Limb (tissue), 2 donors: ENCODE measurements around the gene BCL11B.
A peak's percentile ranks its signal among the peaks of the same experiment; 100 is the strongest.

Experiments
- DNase-seq, 2 donors: peaks; one replicate each; pipeline ENCODE4 v3.0.0-alpha.2; 2016; ENCODE audit errors: extremely low spot score in 2 of 2

Gene BCL11B

DNA sequence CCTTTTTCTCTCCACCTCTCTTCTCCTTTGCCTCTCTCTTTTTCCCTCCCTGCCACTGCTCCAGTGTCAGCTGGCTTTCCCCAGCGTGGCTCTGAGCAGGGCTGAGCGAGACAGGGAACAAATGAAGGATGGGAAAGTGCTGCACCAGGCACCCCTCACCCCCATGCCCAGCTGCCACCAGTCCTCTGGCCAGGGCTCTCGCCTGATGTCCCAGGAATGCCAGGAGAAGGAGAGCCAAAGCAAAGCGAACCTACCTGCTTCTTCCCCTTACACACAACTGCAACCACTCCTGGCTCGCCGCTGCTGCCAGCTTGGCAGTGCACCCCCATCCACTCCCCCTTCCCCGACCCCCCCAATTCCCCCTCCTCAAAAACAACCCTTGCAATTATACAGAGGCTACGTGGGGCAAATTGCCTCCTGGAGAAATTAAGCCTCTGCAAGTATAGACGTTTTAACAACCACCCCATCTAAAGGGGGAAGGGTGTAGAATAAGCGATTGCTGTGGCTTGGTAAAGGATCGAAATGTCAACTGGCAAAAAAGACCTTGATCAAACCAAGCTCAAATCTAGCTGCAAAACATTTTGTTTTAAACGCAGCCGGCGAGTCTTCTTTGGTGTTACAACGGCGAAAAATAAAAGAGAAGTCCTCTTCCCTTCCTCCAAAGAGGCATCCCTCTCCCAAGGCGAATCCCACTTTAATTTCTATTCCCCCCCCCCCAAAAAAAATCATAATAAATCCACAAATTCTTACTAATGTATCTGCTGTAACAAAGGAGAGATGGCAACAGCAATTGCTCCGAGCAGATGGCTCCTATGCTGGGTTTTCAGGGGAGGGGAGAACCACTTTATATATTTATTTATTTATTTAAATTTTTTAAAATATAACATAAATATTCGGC lies 2.9 kb downstream of the BCL11B start:
- DNase-seq: peak in 1 of 2 donors; percentile 56

DNA sequence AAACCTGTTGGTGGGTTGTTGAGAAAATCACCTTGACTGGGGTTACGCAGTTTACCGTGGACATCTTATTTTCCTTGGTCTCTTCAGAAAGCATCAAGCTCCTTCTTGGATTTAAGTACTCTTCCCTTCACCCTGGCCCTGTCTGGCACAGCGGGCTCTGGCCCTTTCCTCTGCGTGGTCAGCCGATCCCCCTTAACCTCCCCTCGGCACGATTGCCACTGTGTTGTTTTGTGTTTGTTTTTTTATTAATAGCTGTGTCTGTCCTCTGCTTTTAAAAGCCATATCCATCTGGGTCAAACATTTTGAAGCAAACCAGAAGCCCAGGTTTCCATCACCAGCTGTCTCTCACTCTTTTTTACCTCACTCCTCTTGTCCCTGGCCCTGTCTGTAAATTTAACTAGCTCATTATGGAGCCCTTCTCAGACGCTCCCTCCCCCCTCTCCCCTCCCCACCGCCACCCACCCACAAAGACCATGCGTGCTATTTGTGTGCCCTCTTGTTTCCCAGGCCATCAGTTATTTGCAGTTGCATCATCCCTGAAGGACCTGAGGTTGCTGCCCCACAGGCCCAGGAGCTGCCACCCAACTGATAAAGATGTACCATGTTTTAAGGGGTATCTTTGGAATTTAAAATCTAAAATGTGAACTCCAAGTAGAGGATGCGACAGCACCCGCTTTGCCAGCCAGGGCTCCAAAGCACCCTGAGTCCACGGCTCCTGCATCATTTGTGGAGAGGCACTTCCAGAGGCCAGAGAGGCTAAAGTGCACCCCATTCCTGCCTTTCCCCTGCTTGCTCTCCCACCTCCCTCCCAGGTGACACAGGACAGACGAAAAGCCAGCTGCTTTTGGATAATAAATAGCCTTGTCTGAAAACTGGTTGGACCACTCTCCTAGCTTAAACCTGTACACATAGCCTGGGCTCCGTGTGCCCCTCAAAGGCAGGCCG lies 3.9 kb downstream of the BCL11B start:
- DNase-seq: no peak

DNA sequence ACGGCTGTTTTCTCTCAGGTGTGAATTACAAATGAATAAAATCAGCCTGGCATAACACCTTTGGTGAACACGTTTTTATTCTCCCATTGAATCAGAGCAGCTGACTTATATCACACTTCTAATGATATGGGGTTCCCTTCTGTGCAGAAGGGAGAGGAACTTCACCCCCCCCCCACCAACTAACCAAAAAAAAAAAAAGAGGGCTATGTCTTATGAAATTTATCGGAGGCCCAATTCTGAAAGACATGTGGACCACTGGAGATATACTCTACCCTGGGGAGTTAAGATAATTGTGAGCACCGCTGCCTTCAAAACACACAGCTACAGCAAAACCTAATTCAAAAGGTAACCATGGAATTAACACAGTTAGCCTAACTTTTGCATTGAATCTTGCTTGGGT lies 4.6 kb downstream of the BCL11B start:
- no peak for DNase-seq

DNA sequence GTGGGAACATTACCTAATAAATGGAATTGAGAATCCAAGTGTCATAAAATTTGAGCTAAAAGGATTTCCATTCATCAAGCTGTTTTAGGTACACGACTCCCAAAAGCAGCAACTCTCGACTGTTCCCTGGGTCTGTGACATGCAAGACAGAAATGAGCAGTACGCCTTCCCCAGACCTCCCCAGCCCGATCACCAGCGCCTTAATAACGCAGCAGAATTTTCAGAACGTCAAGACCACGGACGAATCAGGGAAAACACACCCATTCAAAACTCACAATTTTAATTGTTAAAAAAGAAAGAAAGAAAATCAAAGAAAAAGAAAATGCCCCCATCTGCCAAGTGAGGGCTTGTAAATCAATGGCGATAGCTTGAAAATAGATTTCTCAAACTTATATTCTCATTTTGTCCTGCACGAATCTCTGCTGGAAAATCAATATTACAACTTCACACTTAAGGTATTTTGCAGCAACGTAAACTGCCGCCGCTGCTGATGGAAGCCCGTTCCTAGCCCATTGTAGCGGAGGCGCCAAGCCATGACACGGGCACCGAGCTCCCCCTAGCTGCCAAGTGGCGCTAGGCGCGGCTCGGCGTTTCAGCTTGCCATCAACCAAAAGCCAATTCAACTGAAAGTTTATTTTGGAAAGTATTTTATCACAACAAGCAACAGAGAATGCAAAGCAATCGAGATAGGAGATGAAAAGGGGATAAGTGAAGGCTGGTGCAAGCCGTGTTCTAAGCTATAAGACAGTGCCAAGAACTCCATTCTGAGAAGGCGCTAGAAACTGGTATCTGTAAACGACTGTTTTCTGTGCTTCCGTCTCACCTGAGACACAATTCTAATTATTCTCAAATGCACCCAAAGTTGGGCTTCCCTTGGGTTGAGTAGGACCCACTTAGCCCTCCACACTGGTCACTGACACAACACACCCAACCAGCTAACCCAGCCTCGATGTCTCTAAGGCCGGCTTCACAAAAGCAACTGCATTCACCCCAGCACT lies 5.5 kb downstream of the BCL11B start:
- peak; percentile 88 to 91 for DNase-seq

DNA sequence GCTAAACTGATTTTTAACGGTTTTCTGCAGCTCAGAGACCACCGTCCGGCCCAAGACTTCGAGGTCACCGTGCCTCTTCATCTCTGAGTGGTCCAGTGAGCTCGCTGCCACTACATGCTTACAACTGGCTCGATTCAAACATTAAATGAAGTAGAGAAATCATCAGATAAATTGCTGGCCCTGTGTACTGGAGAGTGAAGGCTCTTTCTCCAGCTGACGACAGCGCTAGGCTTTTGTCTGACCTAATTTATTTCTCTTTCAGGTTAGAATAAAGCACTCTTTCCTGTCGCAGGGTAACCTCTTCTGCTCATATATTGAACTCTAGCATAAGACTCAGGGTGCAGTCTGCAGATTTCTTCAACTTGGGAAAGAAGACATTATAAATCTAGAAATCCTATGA lies 6.4 kb downstream of the BCL11B start:
- no peak for DNase-seq

DNA sequence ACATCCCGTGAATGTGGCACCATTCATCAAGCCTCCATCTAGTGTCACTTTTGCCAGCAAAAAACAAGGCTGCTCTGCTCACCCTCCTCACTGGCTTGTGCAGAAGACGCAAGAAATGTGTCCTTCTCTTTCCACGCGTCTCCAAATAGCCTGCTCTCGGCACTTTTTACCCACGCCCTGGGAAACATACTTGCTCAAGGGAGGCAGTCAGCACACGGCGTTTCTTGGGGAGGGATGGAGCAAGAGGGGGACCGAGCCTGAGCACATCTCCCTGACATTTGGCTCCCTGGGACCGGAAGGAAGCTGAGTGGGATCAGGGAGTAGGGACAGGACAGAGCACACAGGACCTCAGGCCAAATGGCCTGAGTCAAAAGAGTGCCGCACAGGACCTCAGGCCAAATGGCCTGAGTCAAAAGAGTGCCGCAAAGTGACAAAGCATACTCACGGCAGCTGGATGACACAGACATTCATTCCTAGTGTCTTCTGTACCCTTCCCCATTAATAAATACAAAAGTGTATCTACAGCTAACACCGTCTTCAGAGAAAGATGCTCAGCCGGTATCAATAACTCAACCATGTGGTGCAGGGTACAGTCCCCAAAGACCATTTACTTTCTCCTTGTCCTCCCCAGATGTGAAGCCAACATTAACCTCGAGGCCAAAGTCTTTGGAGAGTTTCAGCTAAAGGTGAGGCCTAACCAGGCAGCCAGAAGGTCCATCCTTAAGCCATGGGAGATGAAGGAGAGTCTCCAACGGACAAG lies 7.1 kb downstream of the BCL11B start:
- DNase-seq: no peak

DNA sequence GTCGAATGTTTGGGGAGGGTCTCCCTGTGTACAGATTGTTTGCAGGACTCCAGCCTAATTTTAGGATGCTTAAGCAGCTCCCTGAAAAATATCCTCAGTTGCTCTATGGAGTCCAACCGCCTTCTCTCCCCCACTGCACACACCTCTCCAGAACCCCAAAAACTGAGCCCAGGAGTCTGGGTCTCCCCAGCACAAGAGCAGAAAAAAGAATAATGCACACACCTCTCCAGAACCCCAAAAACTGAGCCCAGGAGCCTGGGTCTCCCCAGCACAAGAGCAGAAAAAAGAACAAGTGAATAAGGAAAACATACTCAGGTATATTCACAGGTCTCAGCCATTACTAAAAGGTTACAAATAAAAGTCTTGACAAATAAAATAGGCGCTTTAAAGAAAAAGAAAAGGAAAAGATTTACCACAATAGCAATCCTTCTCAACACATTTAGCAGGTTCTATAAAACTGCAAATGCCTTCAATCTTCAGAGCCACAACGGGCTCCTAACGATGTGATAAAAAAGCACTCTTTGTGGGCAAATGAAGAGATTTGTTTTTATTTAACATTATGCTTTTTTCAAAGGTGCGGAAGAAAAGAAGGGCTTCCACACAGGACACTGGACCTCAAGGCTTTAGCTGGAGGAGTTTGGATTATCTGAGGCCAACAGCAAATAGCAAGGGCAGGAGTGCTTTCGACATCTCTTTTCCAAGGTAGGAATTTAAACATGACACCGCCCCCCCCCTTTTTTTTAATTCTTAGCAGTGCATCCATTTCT lies 8.2 kb downstream of the BCL11B start:
- no peak for DNase-seq

DNA sequence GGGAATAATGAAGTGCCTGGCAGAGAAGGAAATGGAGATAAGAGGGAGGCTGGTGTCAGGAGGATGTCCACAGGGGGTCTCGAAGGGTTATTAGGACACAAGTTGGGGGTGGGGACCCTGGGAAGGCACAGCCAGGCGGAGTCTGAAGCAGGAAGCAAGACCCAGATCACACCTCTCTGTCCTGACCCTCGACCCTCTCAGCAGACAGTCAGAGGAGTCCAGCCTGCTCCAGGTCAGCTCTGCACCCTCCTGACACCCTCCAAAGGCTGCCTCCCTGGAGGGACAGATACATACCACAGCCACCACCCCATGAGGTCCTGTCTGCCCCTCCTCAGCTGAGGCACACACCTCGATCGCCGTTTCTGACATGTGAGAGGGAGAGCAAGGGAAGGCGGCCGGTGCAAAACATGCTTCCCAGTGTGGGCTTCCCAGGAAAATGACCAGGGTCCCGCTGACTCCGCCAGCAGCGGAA lies 9.0 kb downstream of the BCL11B start:
- no peak for DNase-seq

DNA sequence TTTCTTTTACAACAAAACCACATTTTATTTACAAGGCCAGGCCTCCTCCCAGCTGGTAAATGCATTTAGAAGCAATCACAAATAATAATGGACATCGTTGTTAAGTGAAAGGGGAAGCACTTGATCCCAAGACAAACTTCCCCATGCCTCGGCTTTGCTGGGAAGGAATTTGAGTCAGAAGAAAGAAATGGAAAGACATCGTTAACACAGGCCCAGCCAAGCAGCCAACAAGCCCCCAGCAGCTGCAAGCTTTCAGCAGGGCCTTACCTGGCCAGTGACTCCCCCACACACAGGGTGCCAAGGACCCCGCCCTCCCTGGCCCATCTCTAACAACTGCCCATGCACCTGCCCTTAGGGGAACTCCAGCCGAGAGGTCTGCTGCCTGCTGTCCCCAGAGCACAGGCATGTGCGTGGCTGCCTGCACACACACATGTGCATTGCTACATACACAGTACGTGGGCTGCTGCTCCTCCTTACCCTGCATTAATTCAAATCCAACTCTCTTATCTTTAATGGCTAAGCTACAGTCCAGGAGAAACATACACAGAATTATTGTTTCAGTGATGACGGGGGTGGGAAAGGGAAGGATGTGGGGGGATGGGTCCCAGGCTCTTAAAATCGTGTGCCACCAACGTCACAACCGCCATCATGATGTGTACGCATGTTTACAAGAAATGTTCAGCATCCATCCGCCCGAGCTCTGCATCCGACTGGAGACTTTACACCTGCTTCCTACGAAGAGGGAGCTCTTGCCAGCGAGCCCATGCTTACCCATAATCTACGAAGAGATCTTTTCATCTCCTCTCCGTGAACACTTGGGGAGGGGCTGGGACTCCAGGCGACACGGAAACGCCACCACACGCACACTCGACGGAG lies 9.8 kb downstream of the BCL11B start:
- no peak for DNase-seq

DNA sequence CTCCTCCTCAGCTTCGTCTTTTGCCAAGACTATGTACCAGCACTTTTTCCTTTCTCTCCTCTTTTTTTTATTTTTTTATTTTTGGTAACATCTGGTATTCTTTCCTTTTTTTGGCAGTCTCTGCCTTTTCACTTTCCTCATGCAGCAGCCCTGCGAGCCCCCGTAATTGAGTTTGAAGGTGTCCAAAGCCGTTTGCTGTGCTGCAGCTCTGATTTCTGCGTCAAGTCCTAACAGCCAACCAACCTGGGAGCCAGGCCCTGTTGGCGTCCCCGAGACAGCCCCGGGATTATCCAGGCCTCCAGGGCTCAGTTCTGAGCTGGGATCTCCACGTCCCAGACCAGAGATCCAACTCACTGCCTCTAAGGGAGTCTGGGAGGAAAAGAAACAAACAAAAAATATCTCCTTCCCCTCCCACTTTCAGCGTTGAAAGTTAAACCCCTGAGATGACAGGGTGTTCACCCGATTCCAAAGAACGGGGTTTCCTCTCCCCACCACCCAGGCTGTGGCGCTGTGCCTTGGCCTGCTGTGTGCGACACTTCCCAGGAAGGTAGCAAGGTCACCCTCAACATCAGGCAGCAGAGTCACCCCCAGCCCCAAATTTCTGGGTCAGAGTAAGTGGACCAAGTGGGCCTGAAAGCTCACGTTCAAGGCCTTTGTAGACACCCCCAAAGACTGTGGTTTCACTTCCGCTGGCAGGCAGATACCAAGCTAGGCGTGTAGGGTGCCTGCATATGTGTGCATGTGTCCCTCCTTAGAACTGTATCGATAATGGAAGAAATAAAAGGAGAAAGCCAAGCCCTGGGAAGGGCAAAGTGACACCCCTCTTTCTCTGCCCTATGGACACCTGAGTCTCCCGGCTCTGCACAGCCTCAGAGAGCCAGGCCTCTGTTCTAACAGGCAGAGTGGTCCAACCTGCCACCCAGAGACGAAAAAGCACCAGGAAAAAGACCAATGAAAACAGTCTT lies 11.1 kb downstream of the BCL11B start:
- DNase-seq: peak in 1 of 2 donors; percentile 53

DNA sequence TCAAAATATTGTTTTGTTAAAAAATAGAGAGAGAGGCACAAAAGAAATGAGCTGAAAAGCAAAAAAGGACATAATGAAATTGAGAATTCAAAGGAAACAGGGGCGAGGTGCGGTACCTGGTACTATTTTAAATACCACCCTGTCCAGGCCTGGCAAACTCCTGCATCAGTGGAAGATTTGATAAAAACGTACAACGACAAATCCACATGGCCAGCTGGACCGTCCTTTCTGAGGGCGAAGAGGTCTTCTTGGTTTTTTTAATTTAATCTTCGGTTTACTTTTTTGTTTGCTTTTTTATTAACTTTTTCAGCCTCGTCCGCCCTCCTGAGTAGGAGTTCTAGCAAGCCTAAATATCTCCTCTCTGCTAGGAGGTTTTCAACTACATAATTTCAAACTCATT lies 11.9 kb downstream of the BCL11B start:
- DNase-seq: no peak

DNA sequence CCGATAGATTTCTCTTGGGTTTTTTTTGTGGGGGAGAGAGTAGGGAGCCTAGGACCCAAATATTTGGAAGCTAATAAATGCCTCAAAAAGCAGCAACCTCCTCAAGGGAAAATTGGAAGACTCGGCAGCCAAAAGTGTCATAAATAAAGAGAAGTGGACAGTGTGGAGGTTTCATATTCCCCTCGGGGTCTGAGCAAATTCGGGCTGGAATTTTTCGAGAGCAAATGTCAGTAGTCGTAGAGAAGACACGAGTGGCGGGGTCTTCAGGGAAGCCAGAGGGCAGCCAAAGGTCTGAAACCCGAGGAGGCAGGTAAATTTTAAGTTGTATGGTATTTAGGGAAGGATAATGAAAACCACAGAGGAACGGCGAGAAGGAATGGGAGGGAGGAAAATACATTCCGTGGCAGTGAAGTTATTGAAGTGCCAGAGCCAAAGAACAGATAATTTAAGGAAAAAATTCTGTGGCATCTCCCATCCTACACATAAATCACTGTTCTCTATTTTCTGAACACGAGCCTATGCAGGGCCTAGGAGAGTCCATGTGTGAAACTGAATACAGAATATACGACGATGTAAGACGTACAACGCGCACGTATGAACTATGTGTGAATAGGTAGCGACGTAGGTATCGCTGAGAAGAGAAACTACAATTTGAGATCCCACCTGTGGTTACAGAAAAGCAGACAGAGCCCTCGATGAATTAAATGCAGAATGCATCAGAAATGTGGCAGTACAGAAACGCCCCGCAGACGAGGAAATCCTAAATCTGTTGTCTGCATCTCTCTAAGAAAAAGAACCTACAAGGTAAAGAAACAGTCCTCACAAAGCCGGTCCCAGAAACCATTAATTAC lies 12.9 kb downstream of the BCL11B start:
- no peak for DNase-seq

DNA sequence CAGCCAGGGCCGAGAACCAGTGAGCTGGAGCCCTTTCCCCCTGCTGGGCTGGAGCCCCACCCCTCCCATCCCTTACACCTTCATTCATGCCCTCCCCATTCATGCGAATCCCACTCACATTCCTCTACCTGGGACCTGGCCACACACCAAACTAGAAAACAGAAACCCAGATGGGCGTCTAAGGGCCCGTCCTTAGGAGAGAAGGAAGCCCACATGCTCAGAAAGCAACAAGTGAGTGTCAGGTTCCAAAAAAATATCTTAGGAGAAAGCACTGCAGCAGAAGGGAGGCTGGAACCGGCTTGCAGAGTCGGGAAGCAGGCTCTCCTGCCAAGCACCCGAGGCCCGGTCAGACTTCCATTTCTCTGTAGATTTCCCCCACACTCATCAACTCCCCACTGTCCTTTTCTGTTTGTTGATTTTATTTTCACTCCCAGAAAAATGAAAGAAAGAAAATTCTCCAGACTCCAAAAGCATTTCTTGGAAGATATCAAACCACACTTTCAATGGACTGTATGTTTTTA lies 13.6 kb downstream of the BCL11B start:
- no peak for DNase-seq

DNA sequence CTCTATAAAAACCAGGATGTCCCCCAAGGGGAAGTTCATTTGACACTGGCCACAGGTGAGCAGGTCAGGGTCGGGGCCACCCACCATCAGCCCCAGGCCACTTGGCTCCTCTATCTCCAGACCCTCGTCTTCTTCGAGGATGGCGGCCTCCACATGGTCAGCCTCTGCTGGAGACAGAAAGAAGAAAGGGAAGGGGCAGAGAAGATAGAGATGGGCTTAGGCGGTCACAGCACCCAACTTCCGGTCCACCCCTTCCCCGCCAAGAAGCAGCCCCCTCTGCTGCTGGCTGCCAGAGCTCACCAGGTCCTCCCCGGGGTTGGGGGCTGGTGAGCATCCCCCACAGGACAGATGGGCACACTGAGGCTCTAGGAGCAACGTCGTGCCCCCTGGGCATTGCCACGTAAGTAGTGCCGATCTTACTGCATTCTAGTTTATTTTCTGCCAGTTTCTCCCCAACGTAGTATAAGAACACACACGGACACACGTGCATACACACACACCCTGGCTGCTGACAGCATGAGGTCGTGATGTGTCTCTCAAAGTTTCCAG lies 14.2 kb downstream of the BCL11B start:
- DNase-seq: no peak

DNA sequence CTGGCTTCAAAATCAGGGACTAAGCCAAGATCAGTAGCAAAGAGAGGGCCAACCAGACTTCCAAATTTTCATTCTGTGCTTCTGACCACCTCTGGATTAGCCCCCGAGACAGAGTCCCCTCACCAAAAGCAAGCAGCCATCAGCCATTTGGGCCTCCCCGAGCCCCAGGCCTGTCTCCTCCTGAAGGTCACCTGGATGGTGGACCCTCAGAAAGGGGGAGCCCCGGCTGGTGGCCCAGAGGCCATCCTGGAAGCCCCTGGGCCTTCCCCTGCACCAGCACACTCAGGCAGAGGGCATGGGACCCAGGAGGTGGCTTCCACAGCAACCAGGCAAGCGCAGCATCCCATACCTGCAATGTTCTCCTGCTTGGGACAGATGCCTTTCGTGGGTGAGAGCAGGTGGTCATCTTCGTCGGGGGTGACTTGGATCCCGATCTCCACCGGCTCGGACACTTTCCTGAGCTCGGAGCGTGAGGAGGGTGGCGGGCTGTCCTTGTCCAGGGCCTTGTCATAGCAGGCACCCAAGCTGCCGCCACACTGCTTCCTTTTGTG lies 14.8 kb downstream of the BCL11B start:
- DNase-seq: no peak

DNA sequence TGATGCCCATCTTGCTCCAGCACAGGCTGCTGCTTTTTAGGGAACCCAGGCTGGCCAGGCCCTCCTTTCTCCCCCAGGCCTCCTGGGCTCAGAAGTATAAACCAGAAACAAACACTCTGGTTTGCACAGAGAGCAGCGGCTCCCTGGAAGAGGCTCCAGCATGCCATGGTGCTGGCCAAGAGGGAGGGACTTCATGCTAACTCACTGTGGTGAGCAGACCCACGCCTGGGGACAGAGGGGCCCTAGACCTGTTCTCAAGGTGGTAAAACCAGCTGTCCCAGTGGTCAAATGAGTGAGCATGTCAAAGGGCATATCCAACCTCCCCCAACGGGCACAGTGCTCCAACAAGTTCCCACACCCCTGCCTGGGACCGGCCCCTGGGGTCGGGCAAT lies 15.5 kb downstream of the BCL11B start:
- DNase-seq: no peak
